Caco-2 (cell line): ENCODE data around the gene KIR3DL3. TPM values are rescaled to one million over a fixed set of nuclear protein-coding genes. Genes with fewer than 3 reads are reported as not detected.
"Not testable (repeated sequence)": the region's sequence is repeated elsewhere in the genome, so short reads cannot be mapped to it uniquely, and the experiment has no call there.

Experiments
- BruUV-seq: library from RNA; stranded (reverse); fragments of 400-500 nt; replicated peaks from 2 replicates; lab custom pipeline; 2021; lab: Mats Ljungman, UMichigan
- CTCF ChIA-PET: fragments of 300-600 bp; sonication (Branson Sonifier 250); formaldehyde crosslinking; loops from one replicate; lab custom pipeline; 2022; ENCODE audit warnings: antibody characterized with exemption; lab: Charles Lee
- POLR2A ChIA-PET: fragments of 300-600 bp; sonication (Branson Sonifier 250); formaldehyde crosslinking; loops from one replicate; lab custom pipeline; 2022; ENCODE audit warnings: antibody characterized with exemption; lab: Charles Lee
- DNase-seq, 2 experiments: peaks; one replicate each; pipeline versions ENCODE4 v3.0.0 to v3.0.0-alpha.2; 2020 to 2022
- H3K27me3 ChIP-seq: replicated peaks from 2 replicates; pipeline ENCODE4 v1.6.0; 2011; ENCODE audit warnings: low read length; ENCODE audit not compliant: control insufficient read depth, insufficient read depth
- H3K36me3 ChIP-seq: 2 replicates; pipeline ENCODE4 v1.5.1; 2011; ENCODE audit warnings: low read length; ENCODE audit not compliant: control insufficient read depth, insufficient read depth
- H3K4me1 ChIP-seq: fragments of 250-450 bp; sonication (Bioruptor Pico); 2 replicates; pipeline ENCODE4 v1.5.1; 2020; ENCODE audit warnings: mild to moderate bottlenecking
- H3K4me3 ChIP-seq: 2 replicates; pipeline ENCODE4 v1.5.1; 2011; ENCODE audit warnings: low read depth, mild to moderate bottlenecking, control low read depth, low read length
- H3K9me3 ChIP-seq: fragments of 250-450 bp; sonication (Bioruptor Pico); 2 replicates; pipeline ENCODE4 v1.5.1; 2020; ENCODE audit warnings: mild to moderate bottlenecking, moderate library complexity
- H3K27ac Mint-ChIP-seq: one replicate; pipeline ENCODE4 v1.8.0; 2022; ENCODE audit warnings: mixed read lengths; ENCODE audit not compliant: unreplicated experiment
- H3K27me3 Mint-ChIP-seq: one replicate; pipeline ENCODE4 v1.8.0; 2022; ENCODE audit warnings: mixed read lengths; ENCODE audit not compliant: insufficient read depth, unreplicated experiment
- H3K36me3 Mint-ChIP-seq: one replicate; pipeline ENCODE4 v1.8.0; 2022; ENCODE audit warnings: mild to moderate bottlenecking, mixed read lengths; ENCODE audit not compliant: insufficient read depth, unreplicated experiment
- H3K4me1 Mint-ChIP-seq: one replicate; pipeline ENCODE4 v1.8.0; 2022; ENCODE audit warnings: low read depth, mixed read lengths; ENCODE audit not compliant: unreplicated experiment
- H3K4me3 Mint-ChIP-seq: one replicate; pipeline ENCODE4 v1.8.0; 2022; ENCODE audit warnings: mild to moderate bottlenecking, moderate library complexity, mixed read lengths; ENCODE audit not compliant: unreplicated experiment
- H3K9me3 Mint-ChIP-seq: one replicate; pipeline ENCODE4 v1.8.0; 2022; ENCODE audit warnings: mixed read lengths; ENCODE audit not compliant: unreplicated experiment
- intact Hi-C: fragments of 100-400 bp; cut with micrococcal nuclease; formaldehyde crosslinking; loops from one replicate; pipeline ENCODE4 v1.10.0; 2022; ENCODE audit not compliant: unreplicated experiment
- total RNA-seq: library from RNA; stranded (reverse); gene quantifications from 2 replicates; pipeline ENCODE4 v1.2.3, GENCODE V29; 2022
- TF ChIP-seq, protein P1 (sequence below), 2 experiments: fragments of 200-600 bp in 1 of 2; IDR thresholded peaks; 1 replicate in 1 of 2; 2 replicates in 1 of 2; pipeline versions ENCODE4 v1.5.1 to v1.8.0; 2011 to 2022; ENCODE audit warnings: antibody characterized with exemption in 1 of 2, control low read depth in 1 of 2, inconsistent platforms in 1 of 2, low read depth in 1 of 2, low read length in 1 of 2, mild to moderate bottlenecking in 1 of 2, moderate library complexity in 1 of 2; ENCODE audit not compliant: insufficient read depth in 1 of 2, severe bottlenecking in 1 of 2, unreplicated experiment in 1 of 2

Gene KIR3DL3
- total RNA-seq, 1 experiment from 2014 or later, result not detected

DNA sequence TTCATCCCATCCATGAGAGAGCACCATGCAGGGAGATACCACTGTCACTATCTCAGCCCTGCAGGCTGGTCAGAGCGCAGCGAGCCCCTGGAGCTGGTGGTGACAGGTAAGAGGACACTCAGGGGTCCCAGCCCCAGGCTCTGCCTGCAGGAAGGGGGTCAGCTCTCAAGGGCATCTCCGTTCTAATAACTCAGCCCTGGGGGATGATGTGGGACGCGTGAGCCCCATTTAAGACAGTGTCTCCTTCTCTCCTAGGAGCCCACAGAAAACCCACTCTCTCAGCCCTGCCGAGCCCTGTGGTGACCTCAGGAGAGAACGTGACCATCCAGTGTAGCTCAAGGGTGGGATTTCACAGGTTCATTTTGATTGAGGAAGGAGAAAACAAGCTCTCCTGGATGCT, 15.5 kb upstream of the KIR3DL3 start:
- H3K27ac Mint-ChIP-seq, result no peak overlapping the region
- H3K36me3 Mint-ChIP-seq, result no peaks in the 10 kb centered on the region
- Histone ChIP-seq H3K4me1 (no peaks in the 10 kb centered on the region), H3K9me3 (no peaks in the 10 kb centered on the region), H3K4me3 (no peak overlapping the region), H3K27me3 (no peaks in the 10 kb centered on the region), H3K36me3 (no peaks in the 10 kb centered on the region)
- no peaks in the 10 kb centered on the region for H3K4me1 Mint-ChIP-seq
- intact Hi-C loops, result no loop called here
- CTCF ChIA-PET, result no interaction called here
- TF ChIP-seq, protein P1, sequence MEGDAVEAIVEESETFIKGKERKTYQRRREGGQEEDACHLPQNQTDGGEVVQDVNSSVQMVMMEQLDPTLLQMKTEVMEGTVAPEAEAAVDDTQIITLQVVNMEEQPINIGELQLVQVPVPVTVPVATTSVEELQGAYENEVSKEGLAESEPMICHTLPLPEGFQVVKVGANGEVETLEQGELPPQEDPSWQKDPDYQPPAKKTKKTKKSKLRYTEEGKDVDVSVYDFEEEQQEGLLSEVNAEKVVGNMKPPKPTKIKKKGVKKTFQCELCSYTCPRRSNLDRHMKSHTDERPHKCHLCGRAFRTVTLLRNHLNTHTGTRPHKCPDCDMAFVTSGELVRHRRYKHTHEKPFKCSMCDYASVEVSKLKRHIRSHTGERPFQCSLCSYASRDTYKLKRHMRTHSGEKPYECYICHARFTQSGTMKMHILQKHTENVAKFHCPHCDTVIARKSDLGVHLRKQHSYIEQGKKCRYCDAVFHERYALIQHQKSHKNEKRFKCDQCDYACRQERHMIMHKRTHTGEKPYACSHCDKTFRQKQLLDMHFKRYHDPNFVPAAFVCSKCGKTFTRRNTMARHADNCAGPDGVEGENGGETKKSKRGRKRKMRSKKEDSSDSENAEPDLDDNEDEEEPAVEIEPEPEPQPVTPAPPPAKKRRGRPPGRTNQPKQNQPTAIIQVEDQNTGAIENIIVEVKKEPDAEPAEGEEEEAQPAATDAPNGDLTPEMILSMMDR (IDR thresholded peaks at IDR 0.05; ENCODE audit: insufficient read depth in 1 of 2, low read depth in 1 of 2, low read length in 1 of 2, severe bottlenecking in 1 of 2, unreplicated experiment in 1 of 2), result no peak
- no peak overlapping the region for H3K4me3 Mint-ChIP-seq
- H3K9me3 Mint-ChIP-seq, result no peaks in the 10 kb centered on the region
- no peak for DNase-seq
- POLR2A ChIA-PET, result no interaction called here
- no TSS peak for BruUV-seq
- peaks cover 23% of the 10 kb centered on the region for H3K27me3 Mint-ChIP-seq

DNA sequence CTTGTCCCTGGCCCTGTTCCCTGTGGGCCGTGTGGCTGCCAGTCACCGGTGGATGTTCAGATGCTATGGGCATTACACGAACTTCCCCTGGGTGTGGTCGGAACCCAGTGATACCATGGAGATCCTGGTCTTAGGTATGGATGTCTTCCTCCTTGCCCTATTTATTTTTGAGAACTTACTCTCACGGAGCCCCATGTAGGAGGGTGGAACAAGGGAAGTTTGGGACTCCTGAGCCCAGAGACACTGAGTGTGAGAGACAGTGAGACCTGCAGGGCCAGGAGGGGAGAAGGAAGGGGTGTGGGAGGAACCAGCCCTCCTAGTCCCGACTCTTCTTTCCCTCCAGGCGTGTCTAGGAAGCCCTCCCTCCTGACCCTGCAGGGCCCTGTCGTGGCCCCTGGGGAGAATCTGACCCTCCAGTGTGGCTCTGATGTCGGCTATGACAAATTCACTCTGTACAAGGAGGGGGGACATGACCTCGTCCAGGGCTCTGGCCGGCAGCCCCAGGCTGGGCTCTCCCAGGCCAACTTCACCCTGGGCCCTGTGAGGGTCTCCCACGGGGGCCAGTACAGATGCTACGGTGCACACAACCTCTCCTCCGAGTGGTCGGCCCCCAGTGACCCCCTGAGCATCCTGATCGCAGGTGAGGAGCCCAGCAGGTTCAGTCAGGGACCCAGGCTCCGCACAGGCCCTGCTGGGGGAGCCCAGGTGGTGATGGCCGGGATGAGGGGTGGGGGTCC, 14.9 kb upstream of the KIR3DL3 start:
- H3K27me3 Mint-ChIP-seq, result peaks cover 19% of the 10 kb centered on the region
- no peaks in the 10 kb centered on the region for H3K36me3 ChIP-seq
- no peaks in the 10 kb centered on the region for H3K36me3 Mint-ChIP-seq
- H3K4me1 ChIP-seq, result no peaks in the 10 kb centered on the region
- H3K9me3 Mint-ChIP-seq, result no peaks in the 10 kb centered on the region
- BruUV-seq, result no TSS peak
- no peak overlapping the region for H3K4me3 Mint-ChIP-seq
- H3K4me3 ChIP-seq, result no peak overlapping the region
- no peak overlapping the region for H3K27ac Mint-ChIP-seq
- POLR2A ChIA-PET, result no interaction called here
- H3K27me3 ChIP-seq, result no peaks in the 10 kb centered on the region
- no peaks in the 10 kb centered on the region for H3K9me3 ChIP-seq
- intact Hi-C loops, result no loop called here
- no peaks in the 10 kb centered on the region for H3K4me1 Mint-ChIP-seq
- TF ChIP-seq, protein P1 (IDR thresholded peaks at IDR 0.05; ENCODE audit: insufficient read depth in 1 of 2, low read depth in 1 of 2, low read length in 1 of 2, severe bottlenecking in 1 of 2, unreplicated experiment in 1 of 2), result no peak
- CTCF ChIA-PET, result no interaction called here
- DNase-seq, result no peak

DNA sequence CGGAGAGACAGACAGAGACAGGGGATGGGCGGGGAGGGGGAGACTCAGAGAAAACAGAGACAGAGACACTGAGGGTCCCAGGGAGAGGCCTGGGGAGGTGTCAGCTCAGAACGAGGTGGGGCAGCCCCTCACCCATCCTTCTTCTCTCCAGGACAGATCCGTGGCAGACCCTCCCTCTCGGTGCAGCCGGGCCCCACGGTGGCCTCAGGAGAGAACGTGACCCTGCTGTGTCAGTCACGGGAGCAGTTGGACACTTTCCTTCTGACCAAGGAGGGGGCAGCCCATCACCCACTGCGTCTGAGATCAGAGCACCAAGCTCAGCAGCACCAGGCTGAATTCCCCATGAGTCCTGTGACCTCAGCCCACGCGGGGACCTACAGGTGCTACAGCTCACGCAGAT, 14.3 kb upstream of the KIR3DL3 start:
- H3K9me3 Mint-ChIP-seq, H3K36me3 ChIP-seq, H3K4me1 ChIP-seq, H3K4me1 Mint-ChIP-seq, intact Hi-C loops, H3K9me3 ChIP-seq, CTCF ChIA-PET, H3K36me3 Mint-ChIP-seq, BruUV-seq, H3K4me3 Mint-ChIP-seq, DNase-seq, POLR2A ChIA-PET, H3K27me3 ChIP-seq, H3K4me3 ChIP-seq, H3K27ac Mint-ChIP-seq: not testable (repeated sequence)
- H3K27me3 Mint-ChIP-seq, result peaks cover 18% of the 10 kb centered on the region
